HS-5 (cell line): ENCODE measurements around the gene DNM3.

Experiments
- DNase-seq: peaks from one replicate; pipeline ENCODE4 v3.0.0-alpha.2; 2012; ENCODE audit warnings: low read depth

Gene DNM3

GRCh38 chr1:172457479-172458130, 616.3 kb downstream of the DNM3 start:
- DNase-seq = no peak

GRCh38 chr1:172460177-172460576, 618.9 kb downstream of the DNM3 start:
- DNase-seq = no peak

- DNase-seq = no peak
These were observed 619.6 kb downstream of the DNM3 start for GRCh38 chr1:172460887-172461315.
